Upper lobe of right lung (tissue), 1 donor: ENCODE data around the gene ATP6V0B. TPM values are rescaled to one million over a fixed set of nuclear protein-coding genes. Genes with fewer than 3 reads are reported as not detected.
A peak's percentile ranks its signal among the peaks of the same experiment; 100 is the strongest.

Source experiments
- ATAC-seq: fragments of 200-7000 bp; cut with Tn5 transposase; one replicate; pipeline ENCODE4 v1.9.1; 2020; ENCODE audit warnings: mild to moderate bottlenecking, moderate library complexity
- DNase-seq: peaks from one replicate; pipeline ENCODE4 v3.0.0-alpha.2; 2020
- H3K27ac ChIP-seq: fragments of 200-600 bp; one replicate; pipeline ENCODE4 v1.8.0; 2022
- H3K27me3 ChIP-seq: fragments of 200-600 bp; one replicate; pipeline ENCODE4 v1.8.0; 2022; ENCODE audit warnings: mild to moderate bottlenecking
- H3K36me3 ChIP-seq: fragments of 200-600 bp; one replicate; pipeline ENCODE4 v1.8.0; 2022
- H3K4me1 ChIP-seq: fragments of 200-600 bp; one replicate; pipeline ENCODE4 v1.8.0; 2022
- H3K4me3 ChIP-seq: fragments of 200-600 bp; one replicate; pipeline ENCODE4 v1.8.0; 2022; ENCODE audit warnings: mild to moderate bottlenecking
- H3K9me3 ChIP-seq: fragments of 200-600 bp; one replicate; pipeline ENCODE4 v1.8.0; 2022
- intact Hi-C: fragments of 100-400 bp; cut with DNase I; formaldehyde crosslinking; loops from one replicate; pipeline ENCODE4 v1.11.0; 2022
- total RNA-seq: library from RNA; stranded (reverse); fragmentation: NEBNext Ultra II Directional; extraction: Animal tissue kit (Norgen Biotek cat#: 25700); gene quantifications from one replicate; pipeline ENCODE4 v1.2.1, GENCODE V29; 2021
- TF ChIP-seq, protein P1 (sequence below): fragments of 200-600 bp; IDR thresholded peaks from one replicate; pipeline ENCODE4 v1.8.0; 2022; ENCODE audit warnings: antibody characterized with exemption
- donor health status: DM: no; HTN: yes; CAD: no; lungs with severe emphysema.

ATP6V0B gene
- total RNA-seq, 1 donor from 2014 or later: 191 TPM

DNA sequence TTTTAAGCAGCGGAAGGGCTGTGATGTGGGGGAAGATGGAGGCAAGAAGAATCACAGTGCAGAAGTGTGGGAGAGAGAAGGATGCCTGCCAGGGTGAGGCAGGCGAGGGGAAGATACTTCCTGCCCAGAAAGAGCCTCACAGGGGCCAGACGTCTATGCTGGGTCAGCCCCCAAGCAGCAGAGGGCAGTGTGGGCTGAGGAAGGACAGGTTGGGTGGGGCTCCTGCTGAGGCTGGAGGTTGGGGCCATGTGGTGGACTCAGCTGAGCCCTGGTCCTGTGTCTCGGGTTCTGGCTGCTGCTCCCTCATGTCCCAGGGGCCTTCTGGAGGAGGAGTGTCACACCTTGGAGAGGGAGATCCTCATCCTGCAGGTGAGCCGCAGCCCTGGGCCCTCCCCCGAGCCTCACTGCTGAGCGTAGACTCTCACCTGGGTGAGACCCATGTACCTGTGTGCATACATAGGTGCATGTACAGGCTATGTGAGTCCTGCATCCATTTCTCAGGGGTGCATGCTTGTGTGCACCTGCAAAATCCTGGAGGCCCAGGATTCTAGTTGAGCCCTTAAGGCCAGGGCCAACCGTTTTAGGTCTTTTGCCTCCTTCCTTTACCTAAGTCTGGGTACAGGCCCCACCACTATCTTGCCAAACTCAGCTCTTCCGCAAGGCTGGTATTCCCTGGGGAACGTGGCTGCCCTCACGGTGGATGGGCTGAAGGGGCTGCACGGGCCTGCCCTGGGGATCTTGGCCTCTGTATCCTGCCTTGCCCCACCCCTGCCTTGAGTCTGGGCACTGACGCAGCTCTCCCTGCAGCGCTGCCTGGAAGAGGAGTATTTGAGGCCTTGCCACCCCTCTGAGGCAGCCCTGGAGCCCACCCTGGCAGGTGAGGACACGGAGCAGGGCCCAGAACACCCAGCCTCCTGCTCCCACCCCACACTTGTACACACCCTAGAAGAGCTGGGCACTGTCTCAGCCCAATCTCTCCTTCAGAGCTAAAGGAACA is 20.3 kb downstream of the ATP6V0B start:
- TF ChIP-seq, protein P1, sequence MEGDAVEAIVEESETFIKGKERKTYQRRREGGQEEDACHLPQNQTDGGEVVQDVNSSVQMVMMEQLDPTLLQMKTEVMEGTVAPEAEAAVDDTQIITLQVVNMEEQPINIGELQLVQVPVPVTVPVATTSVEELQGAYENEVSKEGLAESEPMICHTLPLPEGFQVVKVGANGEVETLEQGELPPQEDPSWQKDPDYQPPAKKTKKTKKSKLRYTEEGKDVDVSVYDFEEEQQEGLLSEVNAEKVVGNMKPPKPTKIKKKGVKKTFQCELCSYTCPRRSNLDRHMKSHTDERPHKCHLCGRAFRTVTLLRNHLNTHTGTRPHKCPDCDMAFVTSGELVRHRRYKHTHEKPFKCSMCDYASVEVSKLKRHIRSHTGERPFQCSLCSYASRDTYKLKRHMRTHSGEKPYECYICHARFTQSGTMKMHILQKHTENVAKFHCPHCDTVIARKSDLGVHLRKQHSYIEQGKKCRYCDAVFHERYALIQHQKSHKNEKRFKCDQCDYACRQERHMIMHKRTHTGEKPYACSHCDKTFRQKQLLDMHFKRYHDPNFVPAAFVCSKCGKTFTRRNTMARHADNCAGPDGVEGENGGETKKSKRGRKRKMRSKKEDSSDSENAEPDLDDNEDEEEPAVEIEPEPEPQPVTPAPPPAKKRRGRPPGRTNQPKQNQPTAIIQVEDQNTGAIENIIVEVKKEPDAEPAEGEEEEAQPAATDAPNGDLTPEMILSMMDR: peak; percentile 10
- H3K9me3 ChIP-seq: no peaks in the 10 kb centered on the region
- ATAC-seq: no peak
- H3K36me3 ChIP-seq: peaks cover 7% of the 10 kb centered on the region
- H3K4me1 ChIP-seq: peaks cover 10% of the 10 kb centered on the region
- H3K4me3 ChIP-seq: no peak overlapping the region
- no peak for DNase-seq
- intact Hi-C loops: no loop called here
- H3K27me3 ChIP-seq: no peaks in the 10 kb centered on the region
- H3K27ac ChIP-seq: no peak overlapping the region

DNA sequence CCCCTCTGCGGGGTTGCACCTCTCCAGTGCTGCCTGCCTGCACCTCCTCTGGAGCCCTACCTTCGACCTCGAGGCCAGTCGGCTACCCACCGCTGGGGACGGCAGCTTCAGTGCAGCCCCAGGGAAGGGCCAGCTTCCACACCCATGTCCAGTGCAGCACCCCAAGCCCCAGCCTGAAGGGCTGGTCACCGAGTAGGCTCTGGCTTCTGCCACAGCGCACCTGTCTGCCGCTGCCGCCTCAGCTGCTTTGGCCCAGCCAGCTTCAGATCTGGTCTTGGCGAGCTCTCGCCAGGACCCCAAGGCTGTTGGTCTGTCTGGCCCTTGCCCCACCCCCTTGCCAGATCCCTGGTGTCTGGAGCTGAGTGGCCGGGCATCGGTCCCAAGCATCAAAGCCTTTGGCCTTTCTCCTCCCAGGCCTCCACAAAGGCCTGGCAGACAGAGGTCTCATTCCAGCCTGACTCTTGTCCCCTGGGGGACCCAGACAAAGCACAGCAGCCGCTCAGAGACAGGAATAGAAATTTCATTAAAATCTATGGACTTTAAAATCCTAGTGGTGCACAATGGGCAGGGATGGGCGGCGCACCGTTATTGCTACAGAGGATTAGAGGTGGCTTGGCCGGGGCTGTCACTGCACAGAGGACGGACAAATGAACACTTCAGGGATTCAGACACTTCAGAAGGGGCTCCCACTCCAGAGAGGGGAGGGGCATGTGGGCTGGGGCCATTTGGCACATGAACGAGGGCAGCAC is 21.4 kb downstream of the ATP6V0B start:
- intact Hi-C loops: no loop called here
- TF ChIP-seq, protein P1: no peak
- DNase-seq (no peak), ATAC-seq (no peak)
- H3K36me3 ChIP-seq: peaks cover 14% of the 10 kb centered on the region
- no peaks in the 10 kb centered on the region for H3K27me3 ChIP-seq
- H3K4me3 ChIP-seq: no peak overlapping the region
- peaks cover 3% of the 10 kb centered on the region for H3K4me1 ChIP-seq
- H3K9me3 ChIP-seq: no peaks in the 10 kb centered on the region
- H3K27ac ChIP-seq: no peak overlapping the region

DNA sequence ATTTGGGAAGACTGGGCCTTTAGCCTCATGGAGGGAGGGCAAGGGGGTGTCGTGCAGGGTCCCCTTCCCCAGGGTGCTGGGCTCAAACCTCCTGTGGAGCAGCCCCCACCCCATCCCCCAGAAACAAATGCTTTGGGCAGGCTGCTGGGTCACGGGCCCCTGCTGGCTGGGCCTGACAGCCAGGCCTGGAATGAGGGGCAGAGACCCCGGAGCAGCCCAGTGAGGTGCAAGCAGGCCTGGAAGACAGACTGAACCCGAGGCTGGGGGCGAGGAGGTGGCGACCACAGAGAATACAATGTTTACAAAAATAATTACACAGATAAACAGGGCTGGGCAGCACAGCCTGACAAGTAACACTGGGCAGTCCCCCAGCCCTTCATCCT is 22.0 kb downstream of the ATP6V0B start:
- Histone ChIP-seq H3K4me1 (peaks cover 3% of the 10 kb centered on the region), H3K9me3 (no peaks in the 10 kb centered on the region), H3K27me3 (no peaks in the 10 kb centered on the region), H3K4me3 (no peak overlapping the region), H3K36me3 (peaks cover 14% of the 10 kb centered on the region), H3K27ac (no peak overlapping the region)
- DNase-seq (no peak), ATAC-seq (no peak)
- TF ChIP-seq, protein P1: no peak
- intact Hi-C loops: no loop called here

DNA sequence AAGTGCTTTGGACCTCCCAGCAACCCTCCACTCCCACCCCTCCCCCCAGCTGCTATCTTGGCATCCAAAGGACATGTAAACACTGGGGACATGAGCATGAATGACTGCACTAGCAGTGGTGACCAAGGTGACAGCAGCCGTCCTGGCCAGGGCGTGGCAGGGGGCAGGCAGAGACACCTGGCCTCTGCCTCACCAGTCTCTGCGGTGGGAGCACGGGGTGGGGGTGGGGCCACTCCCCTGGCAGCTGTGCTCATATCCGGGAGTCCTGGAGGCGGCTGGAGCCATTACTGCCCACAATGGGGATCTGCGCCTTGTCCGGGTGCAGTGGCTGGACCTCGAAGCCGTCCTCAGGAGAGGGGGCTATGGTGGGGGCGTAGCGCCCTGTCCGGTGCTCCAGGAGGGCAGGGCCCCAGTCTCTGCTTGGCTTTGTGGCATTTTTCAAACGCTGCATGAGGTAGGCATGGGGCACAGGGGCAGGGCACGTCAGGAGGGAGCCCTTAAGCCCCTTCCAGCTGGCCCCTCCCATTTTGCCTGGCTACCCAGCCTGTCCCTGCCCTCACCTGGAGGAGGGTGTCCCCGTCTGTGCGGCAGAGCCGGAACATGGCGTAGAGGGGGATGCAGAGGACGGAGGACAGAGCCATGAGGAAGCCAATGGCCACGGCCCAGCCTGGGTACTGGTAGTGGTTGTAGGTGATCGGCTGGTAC is 22.7 kb downstream of the ATP6V0B start:
- Histone ChIP-seq H3K27me3 (no peaks in the 10 kb centered on the region), H3K27ac (no peak overlapping the region), H3K4me3 (no peak overlapping the region), H3K36me3 (peaks cover 14% of the 10 kb centered on the region), H3K9me3 (no peaks in the 10 kb centered on the region), H3K4me1 (no peaks in the 10 kb centered on the region)
- DNase-seq (no peak), ATAC-seq (no peak)
- TF ChIP-seq, protein P1: no peak
- intact Hi-C loops: no loop called here

DNA sequence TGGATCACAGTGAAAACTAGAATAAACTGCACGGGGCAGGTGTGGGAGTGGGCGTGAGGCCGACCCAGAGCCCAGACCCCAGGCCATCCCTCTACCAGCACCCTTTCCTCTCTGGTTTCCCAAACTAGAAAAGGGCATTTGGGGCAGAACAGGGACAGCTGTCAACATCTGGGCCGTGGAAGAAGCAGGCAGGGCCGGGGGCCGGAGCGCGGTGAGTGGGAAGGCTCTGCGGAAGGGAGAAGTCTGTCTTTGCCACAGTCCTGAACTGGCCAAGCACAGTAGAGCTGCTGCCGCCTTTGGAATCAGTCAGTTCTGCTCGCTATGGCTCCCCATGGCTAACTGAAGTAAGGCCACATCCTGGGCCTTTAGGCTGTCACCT is 23.2 kb downstream of the ATP6V0B start:
- Histone ChIP-seq H3K36me3 (peaks cover 14% of the 10 kb centered on the region), H3K4me3 (no peak overlapping the region), H3K27me3 (no peaks in the 10 kb centered on the region), H3K9me3 (no peaks in the 10 kb centered on the region), H3K4me1 (no peaks in the 10 kb centered on the region), H3K27ac (no peak overlapping the region)
- TF ChIP-seq, protein P1: no peak
- no peak for DNase-seq
- ATAC-seq: no peak
- intact Hi-C loops: no loop called here
